K562 (cell line): Measurements from ENCODE around the gene KCNH2. TPM values are rescaled to one million over a fixed set of nuclear protein-coding genes. Genes with fewer than 3 reads are reported as not detected.

ENCODE experiments used
- ADNP ChIP-seq: fragments of 200-800 bp; sonication (Bioruptor generic); IDR thresholded peaks from 2 replicates; pipeline ENCODE4 v1.6.1; 2016; ENCODE audit warnings: missing genetic modification characterization, missing compliant biosample characterization
- BRCA1 ChIP-seq, 2 experiments: fragments of 450-650 bp in 1 of 2; sonication (generic) in 1 of 2; formaldehyde crosslinking in 1 of 2; IDR thresholded peaks; 2 replicates each; pipeline versions ENCODE4 v1.5.0 to v1.6.1; 2017 to 2020; ENCODE audit warnings: mild to moderate bottlenecking in 1 of 2, missing genetic modification reagents in 1 of 2
- ILF3 ChIP-seq: fragments of 450-650 bp; IDR thresholded peaks from 2 replicates; pipeline ENCODE4 v1.6.1; 2018; ENCODE audit warnings: antibody characterized with exemption, mild to moderate bottlenecking, moderate library complexity, borderline replicate concordance
- KDM1A ChIP-seq, 2 experiments: fragments of 450-650 bp; IDR thresholded peaks; 2 replicates each; pipeline ENCODE4 v1.6.1; 2016; ENCODE audit warnings: mild to moderate bottlenecking in 2 of 2
- NFATC3 ChIP-seq: fragments of 450-650 bp; IDR thresholded peaks from 2 replicates; pipeline ENCODE4 v1.6.1; 2017; ENCODE audit warnings: mild to moderate bottlenecking
- NFE2L1 ChIP-seq: fragments of 450-650 bp; IDR thresholded peaks from 2 replicates; pipeline ENCODE4 v1.6.1; 2016; ENCODE audit warnings: missing genetic modification characterization, low read depth, mild to moderate bottlenecking, missing compliant biosample characterization, moderate library complexity, borderline replicate concordance
- NFXL1 ChIP-seq: fragments of 450-650 bp; formaldehyde crosslinking; IDR thresholded peaks from 2 replicates; pipeline ENCODE4 v1.4.0; 2021; ENCODE audit warnings: mild to moderate bottlenecking
- NR1H2 ChIP-seq: sonication (generic); formaldehyde crosslinking; IDR thresholded peaks from 2 replicates; pipeline ENCODE4 v1.4.0; 2020; ENCODE audit warnings: mild to moderate bottlenecking, missing genetic modification reagents
- NUFIP1 ChIP-seq: fragments of 450-650 bp; IDR thresholded peaks from 2 replicates; pipeline ENCODE4 v1.6.1; 2018; ENCODE audit not compliant: partially characterized antibody
- OTX1 ChIP-seq: fragments of 450-650 bp; formaldehyde crosslinking; IDR thresholded peaks from 2 replicates; pipeline ENCODE4 v1.4.0; 2022; ENCODE audit warnings: mild to moderate bottlenecking
- POLR2AphosphoS2 ChIP-seq: IDR thresholded peaks from 2 replicates; pipeline ENCODE4 v1.6.1; 2012; ENCODE audit warnings: low read length, improper control_type of control experiment
- PYGO2 ChIP-seq: fragments of 450-650 bp; IDR thresholded peaks from 2 replicates; pipeline ENCODE4 v1.6.1; 2016; ENCODE audit warnings: mild to moderate bottlenecking, missing genetic modification characterization, moderate library complexity, missing compliant biosample characterization
- RBFOX2 ChIP-seq: fragments of 200-400 bp; formaldehyde crosslinking; IDR thresholded peaks from 2 replicates; pipeline ENCODE4 v1.6.1; 2017; ENCODE audit warnings: low read depth, mild to moderate bottlenecking, low read length, moderate library complexity
- RBM14 ChIP-seq: fragments of 200-400 bp; formaldehyde crosslinking; IDR thresholded peaks from 2 replicates; pipeline ENCODE4 v1.6.1; 2018; ENCODE audit warnings: low read depth, mild to moderate bottlenecking, low read length, moderate library complexity, borderline replicate concordance; ENCODE audit not compliant: insufficient read depth
- RCOR1 ChIP-seq, 2 experiments: IDR thresholded peaks; 2 replicates each; pipeline ENCODE4 v1.6.1; 2012; ENCODE audit warnings: low read depth in 2 of 2, low read length in 2 of 2, borderline replicate concordance in 1 of 2, improper control_type of control experiment in 1 of 2
- RHOXF2B ChIP-seq: fragments of 250-450 bp; sonication (Bioruptor Pico); conservative IDR thresholded peaks from 2 replicates; pipeline ENCODE4 v1.5.1; 2021
- SUPT5H ChIP-seq: fragments of 450-650 bp; IDR thresholded peaks from 2 replicates; pipeline ENCODE4 v1.6.1; 2016
- TBP ChIP-seq: optimal IDR thresholded peaks from 2 replicates; pipeline ENCODE3; 2011; ENCODE audit warnings: low read depth, low read length, improper control_type of control experiment
- ZKSCAN1 ChIP-seq: fragments of 150-350 bp; IDR thresholded peaks from 2 replicates; pipeline ENCODE4 v1.6.1; 2016; ENCODE audit warnings: low read depth, low read length
- polyA plus RNA-seq, 8 experiments: library from polyadenylated mRNA; depleted of rRNA in 4 of 8; stranded (reverse) in 5 of 8; unstranded in 3 of 8; fragments of >200 nt; fragmentation: Nextera tagmentation in 2 of 8; fragmentation: Illumina TruSeq in 1 of 8; extraction: Ambion mirVana in 2 of 8; extraction: Trizol in 1 of 8; gene quantifications; 2 replicates each; pipeline versions ENCODE4 v1.2.1 to v1.2.3, GENCODE V29; 2011 to 2014; ENCODE audit warnings: inconsistent platforms in 1 of 8, missing spikeins in 1 of 8
- total RNA-seq, 7 experiments: library from RNA; depleted of rRNA in 6 of 7; stranded (reverse); fragments of >200 nt in 6 of 7; fragmentation: Illumina TruSeq in 2 of 7; extraction: Trizol in 2 of 7; gene quantifications; 2 replicates each; pipeline versions ENCODE4 v1.2.1 to v1.2.3, GENCODE V29; 2011 to 2021; ENCODE audit warnings: low replicate concordance in 1 of 7
- TF ChIP-seq, protein P1 (sequence below), 2 experiments: IDR thresholded peaks; 2 replicates each; pipeline ENCODE4 v1.6.1; 2012; ENCODE audit warnings: improper control_type of control experiment in 2 of 2, low read depth in 2 of 2, low read length in 2 of 2, borderline replicate concordance in 1 of 2
- TF ChIP-seq, protein P2 (sequence below): fragments of 200-800 bp; sonication (Bioruptor generic); IDR thresholded peaks from 2 replicates; pipeline ENCODE4 v1.6.1; 2017; ENCODE audit warnings: missing genetic modification characterization, missing compliant biosample characterization
- TF ChIP-seq, protein P3 (sequence below): IDR thresholded peaks from 2 replicates; pipeline ENCODE4 v1.6.1; 2016; ENCODE audit warnings: missing genetic modification characterization, missing compliant biosample characterization
- TF ChIP-seq, protein P4 (sequence below): fragments of 250-450 bp; sonication (Bioruptor Pico); IDR thresholded peaks from 2 replicates; pipeline ENCODE4 v1.5.0; 2021

Gene KCNH2
- total and polyA plus RNA-seq, 9 of the 15 experiments (the other 6 are each of a cell fraction or from before 2014, with no cell fraction given) = 18.1 to 368 (median 218) TPM

DNA sequence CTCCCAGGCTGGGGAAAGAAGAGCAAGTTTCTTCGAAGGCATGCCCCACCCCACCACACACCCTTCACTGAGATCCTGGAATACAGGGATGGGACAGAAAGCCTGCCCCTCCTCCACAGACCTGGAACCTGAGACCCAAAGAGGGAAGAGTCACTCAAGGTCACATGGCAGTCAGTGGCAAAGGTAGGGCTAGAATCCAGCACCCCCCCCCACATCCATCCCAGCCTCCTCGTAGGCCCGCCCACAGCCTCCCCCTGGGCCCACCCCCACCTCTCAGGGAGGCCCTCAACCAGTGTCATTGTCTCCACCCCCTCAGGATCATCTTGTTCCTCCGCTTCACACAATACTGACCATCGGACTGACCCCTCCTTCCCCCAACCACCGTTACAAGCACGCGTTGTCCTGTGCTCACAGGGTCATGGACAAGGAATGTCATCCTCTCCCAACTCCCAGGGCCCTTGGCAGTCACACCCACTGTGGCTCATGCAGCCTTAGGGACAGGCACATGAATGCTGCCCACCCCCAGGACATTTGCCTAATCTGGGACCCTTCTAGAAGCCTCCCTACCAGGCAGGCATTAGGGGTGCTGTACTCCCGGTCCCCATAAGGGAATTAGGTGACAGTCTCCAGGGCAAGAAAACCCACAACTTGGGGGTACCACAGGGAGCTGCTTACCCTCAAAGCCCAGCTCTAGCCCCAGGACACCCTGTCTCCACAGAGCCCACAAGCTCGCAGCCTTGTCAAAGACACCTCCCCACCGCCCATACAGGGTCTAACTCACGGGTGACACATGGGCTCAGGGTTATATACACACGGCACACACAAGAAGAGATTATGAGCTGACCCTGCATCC lies 1.4 kb downstream of the KCNH2 start (continued):
- TF ChIP-seq, protein P1, sequence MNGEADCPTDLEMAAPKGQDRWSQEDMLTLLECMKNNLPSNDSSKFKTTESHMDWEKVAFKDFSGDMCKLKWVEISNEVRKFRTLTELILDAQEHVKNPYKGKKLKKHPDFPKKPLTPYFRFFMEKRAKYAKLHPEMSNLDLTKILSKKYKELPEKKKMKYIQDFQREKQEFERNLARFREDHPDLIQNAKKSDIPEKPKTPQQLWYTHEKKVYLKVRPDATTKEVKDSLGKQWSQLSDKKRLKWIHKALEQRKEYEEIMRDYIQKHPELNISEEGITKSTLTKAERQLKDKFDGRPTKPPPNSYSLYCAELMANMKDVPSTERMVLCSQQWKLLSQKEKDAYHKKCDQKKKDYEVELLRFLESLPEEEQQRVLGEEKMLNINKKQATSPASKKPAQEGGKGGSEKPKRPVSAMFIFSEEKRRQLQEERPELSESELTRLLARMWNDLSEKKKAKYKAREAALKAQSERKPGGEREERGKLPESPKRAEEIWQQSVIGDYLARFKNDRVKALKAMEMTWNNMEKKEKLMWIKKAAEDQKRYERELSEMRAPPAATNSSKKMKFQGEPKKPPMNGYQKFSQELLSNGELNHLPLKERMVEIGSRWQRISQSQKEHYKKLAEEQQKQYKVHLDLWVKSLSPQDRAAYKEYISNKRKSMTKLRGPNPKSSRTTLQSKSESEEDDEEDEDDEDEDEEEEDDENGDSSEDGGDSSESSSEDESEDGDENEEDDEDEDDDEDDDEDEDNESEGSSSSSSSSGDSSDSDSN (IDR thresholded peaks at IDR 0.05; ENCODE audit: borderline replicate concordance in 1 of 2, low read depth in 2 of 2, low read length in 2 of 2) = 0 out of 4 replicates have a peak, but pooled peaks of 1 of the 2 experiments have one; percentile 33
- no peak for TF ChIP-seq NR1H2 (CRISPR knock-in tag)
- TF ChIP-seq ILF3 = no peak
- no peak for TF ChIP-seq RBM14
- no peak for TF ChIP-seq NFATC3
- TF ChIP-seq KDM1A (IDR thresholded peaks at IDR 0.05) = no peak
- TF ChIP-seq OTX1 (CRISPR knock-in tag) = no peak
- TF ChIP-seq SUPT5H = no peak
- no peak for TF ChIP-seq PYGO2 (tag)
- TF ChIP-seq RHOXF2B (CRISPR knock-in tag) = no peak
- TF ChIP-seq NFXL1 (CRISPR knock-in tag) = no peak
- TF ChIP-seq BRCA1 (IDR thresholded peaks at IDR 0.05) = no peak
- TF ChIP-seq BRCA1 (CRISPR knock-in tag; IDR thresholded peaks at IDR 0.05) = no peak
- peak; percentile 12; the same call in 1 of the 2 replicates for TF ChIP-seq ZKSCAN1
- peak in 1 of 2 experiments; percentile 31; a peak in 1 of 4 replicates for TF ChIP-seq RCOR1 (IDR thresholded peaks at IDR 0.05; ENCODE audit: borderline replicate concordance in 1 of 2, low read depth in 2 of 2, low read length in 2 of 2)
- no peak for TF ChIP-seq NFE2L1 (tag)
- TF ChIP-seq NUFIP1 = no peak
- no peak for TF ChIP-seq ADNP (tag)
- TF ChIP-seq, protein P2, sequence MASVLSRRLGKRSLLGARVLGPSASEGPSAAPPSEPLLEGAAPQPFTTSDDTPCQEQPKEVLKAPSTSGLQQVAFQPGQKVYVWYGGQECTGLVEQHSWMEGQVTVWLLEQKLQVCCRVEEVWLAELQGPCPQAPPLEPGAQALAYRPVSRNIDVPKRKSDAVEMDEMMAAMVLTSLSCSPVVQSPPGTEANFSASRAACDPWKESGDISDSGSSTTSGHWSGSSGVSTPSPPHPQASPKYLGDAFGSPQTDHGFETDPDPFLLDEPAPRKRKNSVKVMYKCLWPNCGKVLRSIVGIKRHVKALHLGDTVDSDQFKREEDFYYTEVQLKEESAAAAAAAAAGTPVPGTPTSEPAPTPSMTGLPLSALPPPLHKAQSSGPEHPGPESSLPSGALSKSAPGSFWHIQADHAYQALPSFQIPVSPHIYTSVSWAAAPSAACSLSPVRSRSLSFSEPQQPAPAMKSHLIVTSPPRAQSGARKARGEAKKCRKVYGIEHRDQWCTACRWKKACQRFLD (CRISPR knock-in tag) = no peak
- no peak for TF ChIP-seq POLR2AphosphoS2
- TF ChIP-seq, protein P3, sequence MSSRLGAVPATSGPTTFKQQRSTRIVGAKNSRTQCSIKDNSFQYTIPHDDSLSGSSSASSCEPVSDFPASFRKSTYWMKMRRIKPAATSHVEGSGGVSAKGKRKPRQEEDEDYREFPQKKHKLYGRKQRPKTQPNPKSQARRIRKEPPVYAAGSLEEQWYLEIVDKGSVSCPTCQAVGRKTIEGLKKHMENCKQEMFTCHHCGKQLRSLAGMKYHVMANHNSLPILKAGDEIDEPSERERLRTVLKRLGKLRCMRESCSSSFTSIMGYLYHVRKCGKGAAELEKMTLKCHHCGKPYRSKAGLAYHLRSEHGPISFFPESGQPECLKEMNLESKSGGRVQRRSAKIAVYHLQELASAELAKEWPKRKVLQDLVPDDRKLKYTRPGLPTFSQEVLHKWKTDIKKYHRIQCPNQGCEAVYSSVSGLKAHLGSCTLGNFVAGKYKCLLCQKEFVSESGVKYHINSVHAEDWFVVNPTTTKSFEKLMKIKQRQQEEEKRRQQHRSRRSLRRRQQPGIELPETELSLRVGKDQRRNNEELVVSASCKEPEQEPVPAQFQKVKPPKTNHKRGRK (tag) = no peak
- TF ChIP-seq, protein P4, sequence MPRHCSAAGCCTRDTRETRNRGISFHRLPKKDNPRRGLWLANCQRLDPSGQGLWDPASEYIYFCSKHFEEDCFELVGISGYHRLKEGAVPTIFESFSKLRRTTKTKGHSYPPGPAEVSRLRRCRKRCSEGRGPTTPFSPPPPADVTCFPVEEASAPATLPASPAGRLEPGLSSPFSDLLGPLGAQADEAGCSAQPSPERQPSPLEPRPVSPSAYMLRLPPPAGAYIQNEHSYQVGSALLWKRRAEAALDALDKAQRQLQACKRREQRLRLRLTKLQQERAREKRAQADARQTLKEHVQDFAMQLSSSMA (CRISPR knock-in tag) = no peak
- TF ChIP-seq RBFOX2 = no peak
- peak; percentile 51 for TF ChIP-seq TBP
